Thymus (tissue), 14 donors: Measurements from ENCODE around the gene MATN4. TPM values are rescaled to one million over a fixed set of nuclear protein-coding genes. Genes with fewer than 3 reads are reported as not detected.
"Not testable (repeated sequence)": the region's sequence is repeated elsewhere in the genome, so short reads cannot be mapped to it uniquely, and the experiment has no call there.

ENCODE experiments used
- DNase-seq, 9 donors: peaks; one replicate each; pipeline ENCODE4 v3.0.0-alpha.2; 2013; ENCODE audit warnings: low spot score in 9 of 9, low read depth in 6 of 9, missing footprints in 1 of 9
- H3K27ac ChIP-seq, 2 donors: one replicate each; pipeline ENCODE4 v1.5.1; 2013; ENCODE audit warnings: control low read depth in 1 of 2, low read depth in 1 of 2, low read length in 1 of 2, mild to moderate bottlenecking in 1 of 2, moderate library complexity in 1 of 2
- H3K27me3 ChIP-seq, 2 donors: one replicate each; pipeline ENCODE4 v1.5.1; 2013; ENCODE audit warnings: low read length in 1 of 2; ENCODE audit not compliant: control insufficient read depth in 2 of 2, insufficient read depth in 1 of 2
- H3K36me3 ChIP-seq, 2 donors: one replicate each; pipeline ENCODE4 v1.5.1; 2013; ENCODE audit warnings: low read length in 1 of 2, mild to moderate bottlenecking in 1 of 2, moderate library complexity in 1 of 2; ENCODE audit not compliant: control insufficient read depth in 2 of 2, insufficient read depth in 2 of 2
- H3K4me1 ChIP-seq, 2 donors: one replicate each; pipeline ENCODE4 v1.5.1; 2013; ENCODE audit warnings: low read length in 2 of 2; ENCODE audit not compliant: control insufficient read depth in 2 of 2, insufficient read depth in 2 of 2
- H3K4me3 ChIP-seq, 2 donors: one replicate each; pipeline ENCODE4 v1.5.1; 2013; ENCODE audit warnings: low read length in 2 of 2, control low read depth in 1 of 2, mild to moderate bottlenecking in 1 of 2
- H3K9me3 ChIP-seq, 2 donors: one replicate each; pipeline ENCODE4 v1.5.1; 2013; ENCODE audit warnings: low read length in 1 of 2, mild to moderate bottlenecking in 1 of 2; ENCODE audit not compliant: control insufficient read depth in 2 of 2, insufficient read depth in 1 of 2
- WGBS: extraction: QIAGEN DNeasy Blood & Tissue Kit; methylation state at CpG from one replicate; pipeline ENCODE4 v1.1.7; 2013; 5-methylcytosine and 5-hydroxymethylcytosine counted together
- long read RNA-seq, 10 donors: transcript quantifications; one replicate each; lab custom pipeline, GENCODE V29; 2026
- polyA plus RNA-seq: library from polyadenylated mRNA; stranded (reverse); fragments of 200-250 nt; gene quantifications from one replicate; pipeline ENCODE4 v1.2.3, GENCODE V29; 2013
- total RNA-seq: library from RNA; stranded (reverse); fragments of 120-200 nt; gene quantifications from one replicate; pipeline ENCODE4 v1.2.4, GENCODE V29; 2013
- donor health status: healthy.

The MATN4 gene, protein sequence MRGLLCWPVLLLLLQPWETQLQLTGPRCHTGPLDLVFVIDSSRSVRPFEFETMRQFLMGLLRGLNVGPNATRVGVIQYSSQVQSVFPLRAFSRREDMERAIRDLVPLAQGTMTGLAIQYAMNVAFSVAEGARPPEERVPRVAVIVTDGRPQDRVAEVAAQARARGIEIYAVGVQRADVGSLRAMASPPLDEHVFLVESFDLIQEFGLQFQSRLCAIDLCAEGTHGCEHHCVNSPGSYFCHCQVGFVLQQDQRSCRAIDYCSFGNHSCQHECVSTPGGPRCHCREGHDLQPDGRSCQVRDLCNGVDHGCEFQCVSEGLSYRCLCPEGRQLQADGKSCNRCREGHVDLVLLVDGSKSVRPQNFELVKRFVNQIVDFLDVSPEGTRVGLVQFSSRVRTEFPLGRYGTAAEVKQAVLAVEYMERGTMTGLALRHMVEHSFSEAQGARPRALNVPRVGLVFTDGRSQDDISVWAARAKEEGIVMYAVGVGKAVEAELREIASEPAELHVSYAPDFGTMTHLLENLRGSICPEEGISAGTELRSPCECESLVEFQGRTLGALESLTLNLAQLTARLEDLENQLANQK
- total RNA-seq (0.14 TPM), polyA plus RNA-seq (0.14 TPM)
- long read RNA-seq, donor 1: 0 reads
- long read RNA-seq, donor 2: 0 reads
- long read RNA-seq, donor 3: 0 reads
- long read RNA-seq, donor 4: 0 reads
- long read RNA-seq, donor 5: 0 reads
- long read RNA-seq, donor 6: 0 reads
- long read RNA-seq, donor 7: 0 reads
- long read RNA-seq, donor 8: 0 reads
- long read RNA-seq, donor 9: 0 reads
- long read RNA-seq, donor 10: 0 reads

DNA sequence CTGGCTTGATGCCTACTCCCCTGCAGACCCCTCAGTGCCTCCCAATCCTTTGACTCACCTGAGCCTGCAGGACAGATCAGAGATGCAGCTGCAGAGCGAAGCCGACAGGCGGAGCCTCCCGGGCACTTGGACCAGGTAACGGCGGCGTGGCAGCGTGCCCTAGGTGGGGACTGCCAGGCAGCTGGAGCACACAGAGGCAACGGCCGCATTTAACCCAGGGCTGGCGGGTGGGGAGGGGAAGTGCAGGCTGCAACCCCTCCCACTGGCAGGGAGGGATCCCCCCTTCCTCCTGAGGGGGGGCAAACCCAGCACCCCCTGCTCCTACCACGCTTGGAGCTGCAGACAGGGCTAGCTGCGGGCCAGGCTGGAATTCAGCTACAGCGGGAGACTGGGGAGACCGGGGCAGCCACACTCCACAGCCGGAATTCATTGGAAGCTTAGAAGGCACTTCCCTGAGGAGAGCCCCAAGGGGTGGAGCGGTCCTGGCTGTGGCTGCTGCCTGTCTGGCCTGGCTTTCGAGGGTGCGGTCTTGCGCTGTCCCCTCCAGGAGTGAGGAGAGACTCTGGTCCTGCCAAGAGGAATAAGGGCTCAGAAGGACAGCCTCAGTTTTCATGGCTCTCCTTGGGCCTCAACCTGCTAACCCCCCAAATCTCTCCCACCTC lies at the start of gene MATN4:
TSS of gene MATN4 (minus strand) at position 183 of the 662 bp plus-strand sequence. CDS start 2,717 bp downstream, outside the sequence.
- no peak for DNase-seq
- H3K4me3 ChIP-seq: no peak within 1 kb of the TSS
- H3K4me1 ChIP-seq: no peaks in the 10 kb centered on the region
- peaks cover 0 to 4% of the 10 kb centered on the region in 2 donors for H3K9me3 ChIP-seq
- 84% methylated on average over 20 of the region's 20 CpGs for WGBS
- H3K27ac ChIP-seq: no peak within 1 kb of the TSS
- H3K36me3 ChIP-seq: no peaks in the 10 kb centered on the region
- peaks cover 15 to 79% of the 10 kb centered on the region in 2 donors for H3K27me3 ChIP-seq

DNA sequence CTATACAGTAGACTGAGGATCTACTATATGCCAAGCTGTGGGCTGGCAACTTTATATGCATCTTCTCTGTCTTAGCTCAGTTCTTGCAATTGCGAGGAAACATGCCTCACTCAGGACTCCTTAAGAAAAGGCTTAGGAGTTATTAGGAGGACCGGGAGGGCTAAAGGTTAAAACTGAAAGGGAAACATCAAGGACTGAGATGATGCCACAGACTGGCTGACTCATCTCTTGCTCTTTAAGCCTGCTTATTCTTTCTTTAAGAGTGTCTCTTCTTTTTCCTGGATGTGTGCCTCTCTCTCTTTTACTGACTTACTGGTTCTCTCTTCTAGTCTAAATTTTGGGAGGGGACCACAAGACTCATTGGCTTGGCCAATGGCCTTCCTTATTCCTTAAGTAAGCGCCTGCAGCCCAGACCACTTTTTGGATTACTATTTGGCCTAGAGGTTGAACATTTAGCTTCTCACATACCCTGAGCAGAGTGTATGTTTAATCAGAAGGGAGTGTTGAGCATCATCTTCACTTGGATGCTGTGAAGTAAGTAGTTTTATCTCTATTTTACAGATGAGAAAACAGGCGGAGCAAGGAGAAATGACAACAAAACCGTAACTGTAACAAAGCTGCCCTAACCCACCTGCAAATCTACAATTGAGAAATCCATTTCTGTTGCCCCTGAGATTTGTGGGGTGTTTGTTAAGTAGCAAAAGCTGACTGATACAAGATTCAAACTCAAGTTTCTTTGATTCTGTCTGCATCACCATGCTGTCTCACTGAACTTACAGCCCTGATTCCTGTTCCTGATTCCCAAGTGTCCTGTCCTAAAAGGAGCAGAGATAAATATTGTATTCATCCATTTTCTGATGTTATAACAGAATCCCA lies 47.3 kb upstream of the MATN4 start:
- H3K27me3 ChIP-seq: peaks cover 0 to 7% of the 10 kb centered on the region in 2 donors
- no peaks in the 10 kb centered on the region for H3K4me1 ChIP-seq
- no peaks in the 10 kb centered on the region for H3K36me3 ChIP-seq
- H3K4me3 ChIP-seq: no peak overlapping the region
- 54% methylated on average over 5 of the region's 5 CpGs for WGBS
- no peak overlapping the region for H3K27ac ChIP-seq
- H3K9me3 ChIP-seq: no peaks in the 10 kb centered on the region
- DNase-seq: no peak

DNA sequence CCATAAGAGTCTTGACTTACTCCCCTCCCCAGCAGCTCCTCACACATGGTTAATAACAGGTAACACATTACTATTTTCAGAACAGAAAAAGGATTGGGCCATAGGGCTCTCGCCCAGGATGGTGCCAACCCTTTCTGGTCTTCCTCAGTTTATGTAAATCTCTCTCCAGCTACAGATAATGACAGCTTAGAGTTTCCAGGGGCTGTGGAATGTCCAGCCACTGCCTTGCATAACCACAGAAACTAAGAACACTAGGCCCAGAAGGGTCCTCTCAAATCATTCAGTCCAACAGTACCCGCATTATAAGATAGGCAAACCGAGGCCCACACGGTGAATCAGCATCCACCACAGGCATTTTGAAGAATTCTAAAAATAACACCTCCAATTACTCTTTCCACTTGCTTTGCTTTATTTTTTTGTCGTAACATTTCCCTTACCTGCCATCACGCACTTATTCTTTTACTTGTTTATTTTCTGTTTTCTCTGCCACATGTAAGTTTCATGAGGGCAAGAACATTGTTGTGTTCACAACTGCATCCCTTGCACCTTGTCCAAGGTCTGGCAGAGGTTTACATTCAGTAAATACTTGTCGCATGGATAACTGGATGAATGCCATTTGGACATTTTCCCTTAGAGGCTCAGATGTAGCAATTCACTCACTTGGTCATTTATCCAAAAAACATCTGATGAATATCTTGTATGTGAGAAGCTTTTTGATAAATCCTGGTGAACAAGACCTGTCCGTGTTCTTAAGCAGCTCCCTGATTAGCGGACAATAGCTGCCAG lies 46.5 kb upstream of the MATN4 start:
- Histone ChIP-seq H3K4me1 (no peaks in the 10 kb centered on the region), H3K27me3 (peaks cover 4 to 10% of the 10 kb centered on the region in 2 donors), H3K27ac (no peak overlapping the region), H3K36me3 (no peaks in the 10 kb centered on the region), H3K9me3 (no peaks in the 10 kb centered on the region), H3K4me3 (no peak overlapping the region)
- WGBS: 85% methylated on average over 9 of the region's 9 CpGs
- no peak for DNase-seq

DNA sequence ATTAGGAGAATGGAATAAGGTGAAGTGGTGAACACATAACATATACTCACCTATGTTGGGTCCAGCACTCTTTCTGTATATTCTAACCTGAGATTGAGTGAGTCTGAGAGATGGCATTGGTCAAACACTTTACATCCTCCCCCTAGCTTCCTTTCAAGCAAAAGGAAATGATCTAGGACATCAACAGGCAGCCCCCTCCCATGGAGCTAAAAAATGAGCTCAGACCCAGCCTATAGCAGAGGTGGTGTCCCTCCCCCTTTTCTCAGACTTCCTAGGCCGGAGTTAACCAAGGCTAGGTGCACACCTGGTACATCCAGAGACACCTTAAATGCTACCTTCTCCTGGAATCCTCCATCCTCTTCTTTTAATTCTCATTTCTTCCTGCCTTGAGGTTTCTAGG lies 45.6 kb upstream of the MATN4 start:
- WGBS: 91% methylated on average over 1 of the region's 1 CpG

DNA sequence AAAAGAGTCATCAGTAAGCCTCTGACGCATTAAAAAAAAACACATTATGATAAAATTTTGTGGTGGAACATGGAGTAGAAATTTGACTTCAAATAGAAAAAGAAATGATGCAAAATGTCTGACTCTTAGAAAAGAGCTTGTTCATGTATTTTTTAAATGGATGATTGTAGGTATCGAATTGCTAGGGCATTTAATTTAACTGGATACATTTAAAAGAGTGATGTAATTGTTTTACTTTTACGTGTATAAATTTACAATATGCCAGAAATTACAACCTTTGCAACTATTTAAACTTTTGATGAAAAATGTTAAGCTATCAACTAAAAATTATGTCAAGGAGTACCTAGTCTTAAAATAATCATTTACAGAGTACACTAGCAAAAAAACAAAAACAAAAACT lies 44.6 kb upstream of the MATN4 start:
- no peak overlapping the region for H3K4me3 ChIP-seq
- peaks cover 0 to 3% of the 10 kb centered on the region in 2 donors for H3K4me1 ChIP-seq
- H3K27ac ChIP-seq: no peak overlapping the region
- H3K9me3 ChIP-seq: no peaks in the 10 kb centered on the region
- 95% methylated on average over 3 of the region's 3 CpGs for WGBS
- peaks cover 18 to 27% of the 10 kb centered on the region in 2 donors for H3K27me3 ChIP-seq
- no peaks in the 10 kb centered on the region for H3K36me3 ChIP-seq
- no peak for DNase-seq

More for the DNA sequence above, 45.6 kb upstream of the MATN4 start:
- Histone ChIP-seq H3K4me3 (no peak overlapping the region), H3K27me3 (peaks cover 7 to 19% of the 10 kb centered on the region in 2 donors), H3K27ac (no peak overlapping the region), H3K4me1 (no peaks in the 10 kb centered on the region), H3K36me3 (no peaks in the 10 kb centered on the region), H3K9me3 (no peaks in the 10 kb centered on the region)
- no peak for DNase-seq

DNA sequence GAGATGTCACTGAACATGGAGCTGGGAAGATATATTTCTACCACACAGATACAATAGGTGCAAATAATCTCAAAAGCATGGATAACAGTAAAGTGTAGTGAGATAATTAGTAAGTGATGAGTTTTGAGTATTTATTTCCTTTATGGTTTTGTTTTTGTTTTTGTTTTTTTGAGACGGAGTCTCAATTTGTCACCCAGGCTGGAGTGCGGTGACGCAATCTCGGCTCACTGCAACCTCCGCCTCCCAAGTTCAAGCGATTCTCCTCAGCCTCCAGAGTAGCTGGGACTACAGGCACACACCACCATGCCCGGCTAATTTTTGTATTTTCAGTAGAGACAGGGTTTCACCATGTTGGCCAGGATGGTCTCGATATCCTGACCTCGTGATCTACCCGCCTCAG lies 42.7 kb upstream of the MATN4 start:
- not testable (repeated sequence) for H3K4me1 ChIP-seq, H3K27ac ChIP-seq, H3K36me3 ChIP-seq, H3K4me3 ChIP-seq, DNase-seq, H3K9me3 ChIP-seq
- peaks cover 24 to 45% of the 10 kb centered on the region in 2 donors for H3K27me3 ChIP-seq
- WGBS: 97% methylated on average over 10 of the region's 10 CpGs

DNA sequence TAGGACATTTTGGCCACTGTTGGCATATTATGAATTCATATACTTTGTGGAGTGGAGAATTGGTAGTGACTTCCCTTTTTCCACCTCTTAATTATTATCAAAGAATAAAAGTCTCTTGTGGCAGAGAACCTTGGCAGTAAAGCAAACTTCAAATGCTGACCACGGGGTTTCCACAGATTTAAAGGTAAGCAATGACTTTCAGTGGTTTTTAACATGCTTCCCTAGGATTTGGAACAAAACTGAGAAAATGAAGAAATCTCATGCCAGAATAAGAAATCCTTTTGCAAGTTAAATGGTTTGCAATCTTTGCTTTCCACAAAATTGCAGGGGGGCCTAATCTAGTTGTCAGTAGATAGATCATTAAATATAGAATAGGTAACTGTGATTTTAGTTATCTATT lies 42.1 kb upstream of the MATN4 start:
- Histone ChIP-seq H3K27me3 (peaks cover 24 to 49% of the 10 kb centered on the region in 2 donors), H3K9me3 (no peaks in the 10 kb centered on the region), H3K4me1 (peaks cover 0 to 11% of the 10 kb centered on the region in 2 donors), H3K27ac (no peak overlapping the region), H3K36me3 (no peaks in the 10 kb centered on the region), H3K4me3 (no peak overlapping the region)
- no peak for DNase-seq
- WGBS: 20% methylated on average over 1 of the region's 1 CpG
